Measurements from ENCODE around the gene SLC2A8. TPM values are rescaled to one million over a fixed set of nuclear protein-coding genes. Genes with fewer than 3 reads are reported as not detected.

Gene SLC2A8
- polyA plus RNA-seq, 3 donors = 6.6 to 8.7 (median 6.6) TPM

GRCh38 chr9:127349483-127350113 is 47.4 kb upstream of the SLC2A8 start:
- no peak overlapping the region for H3K4me2 ChIP-seq (replicated peaks; ENCODE audit: extremely low read depth, low read length, poor library complexity, severe bottlenecking)
- no peaks in the 10 kb centered on the region for H3K36me3 ChIP-seq (replicated peaks in 1 of 2; ENCODE audit: control insufficient read depth in 1 of 2, insufficient read depth in 2 of 2, low read length in 2 of 2)
- no peak for DNase-seq
- no peaks in the 10 kb centered on the region for H3K36me3 Mint-ChIP-seq
- no peaks in the 10 kb centered on the region for H4K20me1 ChIP-seq (ENCODE audit: insufficient read depth, low read length)
- intact Hi-C loops (cut with micrococcal nuclease) = no loop called here
- H3K27ac Mint-ChIP-seq = peak overlapping the region in 1 of 7 donors; percentile 28
- no peaks in the 10 kb centered on the region for H3K4me1 ChIP-seq (ENCODE audit: control insufficient read depth in 1 of 2, insufficient read depth in 2 of 2, low read length in 2 of 2)
- no peaks in the 10 kb centered on the region for H3K4me1 Mint-ChIP-seq
- H3K27me3 Mint-ChIP-seq (ENCODE audit: low read depth in 3 of 3) = peaks cover 0 to 2% (median 1%) of the 10 kb centered on the region in 3 donors
- TF ChIP-seq CTCF (IDR thresholded peaks at IDR 0.05) = no peak
- H3K27ac ChIP-seq (ENCODE audit: low read depth in 1 of 2, low read length in 2 of 2) = no peak overlapping the region
- H3K9me3 Mint-ChIP-seq = no peaks in the 10 kb centered on the region
- H3K4me3 ChIP-seq (replicated peaks in 1 of 3; ENCODE audit: low read depth in 2 of 3, low read length in 3 of 3) = no peak overlapping the region
- H3K27me3 ChIP-seq (ENCODE audit: control insufficient read depth in 2 of 2, insufficient read depth in 2 of 2, low read length in 2 of 2) = no peaks in the 10 kb centered on the region
- H3K4me3 Mint-ChIP-seq = no peak overlapping the region
- WGBS (ENCODE audit: insufficient coverage) = 100% methylated on average over 6 of the region's 12 CpGs
- no peaks in the 10 kb centered on the region for H3K9me3 ChIP-seq (replicated peaks in 1 of 2; ENCODE audit: control insufficient read depth in 1 of 2, insufficient read depth in 1 of 2, low read length in 2 of 2)
- no peaks in the 10 kb centered on the region for H3K79me2 ChIP-seq (ENCODE audit: insufficient read depth, low read length)
- no peak overlapping the region for H2AFZ ChIP-seq (ENCODE audit: insufficient read depth, low read depth, low read length, poor library complexity, severe bottlenecking)
- H3K9ac ChIP-seq (ENCODE audit: insufficient read depth, low read length, poor library complexity, severe bottlenecking) = no peak overlapping the region

GRCh38 chr9:127351182-127352166 is 45.5 kb upstream of the SLC2A8 start:
- H3K4me1 ChIP-seq (ENCODE audit: control insufficient read depth in 1 of 2, insufficient read depth in 2 of 2, low read length in 2 of 2) = no peaks in the 10 kb centered on the region
- no peak for TF ChIP-seq CTCF (IDR thresholded peaks at IDR 0.05)
- H3K4me2 ChIP-seq (replicated peaks; ENCODE audit: extremely low read depth, low read length, poor library complexity, severe bottlenecking) = no peak overlapping the region
- intact Hi-C loops (cut with micrococcal nuclease) = no loop called here
- no peaks in the 10 kb centered on the region for H4K20me1 ChIP-seq (ENCODE audit: insufficient read depth, low read length)
- H3K27ac ChIP-seq (ENCODE audit: low read depth in 1 of 2, low read length in 2 of 2) = no peak overlapping the region
- H3K27ac Mint-ChIP-seq = no peak overlapping the region
- 100% methylated on average over 1 of the region's 4 CpGs for WGBS (ENCODE audit: insufficient coverage)
- no peaks in the 10 kb centered on the region for H3K27me3 ChIP-seq (ENCODE audit: control insufficient read depth in 2 of 2, insufficient read depth in 2 of 2, low read length in 2 of 2)
- no peak overlapping the region for H2AFZ ChIP-seq (ENCODE audit: insufficient read depth, low read depth, low read length, poor library complexity, severe bottlenecking)
- H3K36me3 Mint-ChIP-seq = no peaks in the 10 kb centered on the region
- no peaks in the 10 kb centered on the region for H3K36me3 ChIP-seq (replicated peaks in 1 of 2; ENCODE audit: control insufficient read depth in 1 of 2, insufficient read depth in 2 of 2, low read length in 2 of 2)
- H3K9me3 Mint-ChIP-seq = no peaks in the 10 kb centered on the region
- H3K27me3 Mint-ChIP-seq (ENCODE audit: low read depth in 3 of 3) = no peaks in the 10 kb centered on the region
- H3K79me2 ChIP-seq (ENCODE audit: insufficient read depth, low read length) = no peaks in the 10 kb centered on the region
- H3K9ac ChIP-seq (ENCODE audit: insufficient read depth, low read length, poor library complexity, severe bottlenecking) = no peak overlapping the region
- H3K4me3 ChIP-seq (replicated peaks in 1 of 3; ENCODE audit: low read depth in 2 of 3, low read length in 3 of 3) = no peak overlapping the region
- no peaks in the 10 kb centered on the region for H3K4me1 Mint-ChIP-seq
- no peak overlapping the region for H3K4me3 Mint-ChIP-seq
- H3K9me3 ChIP-seq (replicated peaks in 1 of 2; ENCODE audit: control insufficient read depth in 1 of 2, insufficient read depth in 1 of 2, low read length in 2 of 2) = no peaks in the 10 kb centered on the region
- no peak for DNase-seq

Data from CD14-positive monocyte (primary cell).